Nephron progenitor cell (in vitro differentiated cells): ENCODE data around the gene CDH4.

Experiments
- DNase-seq: peaks from one replicate; pipeline ENCODE4 v3.0.0; 2021
- H3K27ac Mint-ChIP-seq: 2 replicates; pipeline ENCODE4 v1.8.0; 2021; ENCODE audit warnings: mild to moderate bottlenecking, moderate library complexity, mixed read lengths
- H3K27me3 Mint-ChIP-seq: 2 replicates; pipeline ENCODE4 v1.8.0; 2021; ENCODE audit warnings: mild to moderate bottlenecking, low read depth, mixed read lengths; ENCODE audit not compliant: poor library complexity
- H3K36me3 Mint-ChIP-seq: 2 replicates; pipeline ENCODE4 v1.8.0; 2021; ENCODE audit warnings: low read depth, mixed read lengths
- H3K4me1 Mint-ChIP-seq: 2 replicates; pipeline ENCODE4 v1.8.0; 2021; ENCODE audit warnings: mixed read lengths
- H3K4me3 Mint-ChIP-seq: 2 replicates; pipeline ENCODE4 v1.8.0; 2021; ENCODE audit warnings: mild to moderate bottlenecking, moderate library complexity, mixed read lengths
- H3K9me3 Mint-ChIP-seq: 2 replicates; pipeline ENCODE4 v1.8.0; 2021; ENCODE audit warnings: mild to moderate bottlenecking, moderate library complexity, mixed read lengths
- CTCF ChIP-seq: fragments of 200-600 bp; sonication (generic); IDR thresholded peaks from 2 replicates; pipeline ENCODE4 v1.5.0; 2021; ENCODE audit warnings: antibody characterized with exemption

The CDH4 gene

GRCh38 chr20:61880706-61881105 is 628.6 kb downstream of the CDH4 start:
- Mint-ChIP-seq H3K4me3 (no peak overlapping the region), H3K36me3 (no peaks in the 10 kb centered on the region), H3K27ac (no peak overlapping the region), H3K9me3 (no peaks in the 10 kb centered on the region), H3K27me3 (peaks cover 12% of the 10 kb centered on the region), H3K4me1 (peaks cover 25% of the 10 kb centered on the region)
- no peak for DNase-seq
- TF ChIP-seq CTCF = no peak

DNA sequence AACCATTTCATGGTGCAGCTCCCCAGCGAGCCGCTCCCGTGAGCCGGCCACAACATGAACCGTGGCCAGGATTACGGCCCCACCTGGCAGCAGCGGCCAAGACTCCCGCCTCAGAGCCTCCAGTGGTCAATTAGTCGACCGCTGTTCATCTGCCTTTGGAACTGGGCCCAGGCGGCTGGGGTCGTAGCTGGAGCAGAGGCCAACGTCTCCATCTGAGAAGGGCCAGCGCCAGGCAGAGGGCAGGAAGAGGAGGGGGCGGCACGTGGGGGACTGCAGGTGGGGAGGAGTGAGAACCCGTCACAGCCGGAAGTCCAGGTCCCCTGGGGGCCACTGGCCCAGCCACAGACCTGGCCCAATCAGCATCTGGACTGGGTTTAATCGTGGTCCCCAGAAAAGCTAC is 629.4 kb downstream of the CDH4 start:
- no peak for TF ChIP-seq CTCF
- DNase-seq = no peak
- Mint-ChIP-seq H3K4me3 (no peak overlapping the region), H3K9me3 (no peaks in the 10 kb centered on the region), H3K4me1 (peaks cover 25% of the 10 kb centered on the region), H3K36me3 (no peaks in the 10 kb centered on the region), H3K27me3 (peaks cover 12% of the 10 kb centered on the region), H3K27ac (no peak overlapping the region)

DNA sequence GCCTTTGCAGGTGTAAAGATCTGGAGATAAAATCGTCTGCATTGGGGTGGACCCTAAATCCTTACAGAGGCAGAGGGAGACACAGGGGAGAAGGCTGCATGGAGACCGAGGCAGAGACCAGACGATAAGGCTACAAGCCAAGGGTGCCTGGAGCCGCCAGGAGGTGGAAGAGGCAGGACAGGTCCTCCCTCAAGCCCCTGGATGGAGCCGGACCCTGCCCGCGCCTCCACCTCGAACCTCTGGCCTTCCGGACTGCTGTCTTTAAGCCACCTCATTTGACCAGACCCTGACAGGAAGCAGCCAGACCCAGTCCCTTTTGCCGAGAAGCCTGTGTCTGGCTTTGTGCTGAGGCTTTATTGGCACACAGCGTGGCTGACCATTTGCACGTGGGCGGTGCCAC is 629.8 kb downstream of the CDH4 start:
- H3K9me3 Mint-ChIP-seq = no peaks in the 10 kb centered on the region
- no peak overlapping the region for H3K4me3 Mint-ChIP-seq
- no peak for DNase-seq
- peaks cover 25% of the 10 kb centered on the region for H3K4me1 Mint-ChIP-seq
- H3K36me3 Mint-ChIP-seq = no peaks in the 10 kb centered on the region
- peaks cover 12% of the 10 kb centered on the region for H3K27me3 Mint-ChIP-seq
- no peak for TF ChIP-seq CTCF
- H3K27ac Mint-ChIP-seq = no peak overlapping the region

DNA sequence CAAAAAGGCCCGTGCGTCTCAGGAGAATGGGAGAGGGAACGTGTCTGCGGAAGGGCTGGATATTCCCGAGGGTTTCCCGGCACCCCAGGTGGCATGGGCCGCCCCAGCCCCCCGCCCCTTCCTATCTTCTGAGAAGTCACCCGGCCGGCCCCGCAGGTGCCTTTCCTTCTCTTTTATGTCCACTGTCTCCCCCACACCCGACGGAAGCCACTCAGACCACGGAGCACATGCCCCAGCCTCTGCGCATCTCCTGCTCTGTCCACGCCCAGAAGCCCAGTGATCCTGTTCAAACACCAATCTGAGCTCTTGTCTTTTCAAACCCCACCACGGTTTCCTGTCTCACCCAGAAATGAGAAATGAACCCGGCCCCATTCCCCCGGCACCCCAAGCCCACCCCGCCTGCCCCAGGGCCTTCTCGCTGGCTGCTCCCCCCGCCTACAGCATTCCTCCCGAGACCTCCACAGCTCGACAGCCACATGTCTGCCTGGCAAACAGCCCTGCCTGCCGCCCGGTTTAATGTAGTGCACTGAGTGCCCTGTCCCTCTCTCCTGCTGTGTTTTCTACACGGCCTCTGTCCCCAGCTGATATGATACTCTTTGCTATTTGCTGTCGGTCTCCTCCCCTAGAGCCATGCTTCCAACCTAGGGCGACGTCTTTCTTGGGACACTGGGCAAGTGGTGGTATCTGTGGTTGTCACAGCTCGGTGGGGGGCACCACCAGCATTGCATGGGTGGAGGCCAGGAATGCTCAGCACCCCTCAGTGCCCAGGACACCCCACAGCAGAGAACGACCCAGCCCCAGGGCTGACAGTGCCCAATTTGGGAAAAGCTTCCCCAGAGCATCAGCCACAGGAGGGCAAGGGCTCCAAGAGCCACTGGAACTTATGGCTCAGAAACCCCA is 630.9 kb downstream of the CDH4 start:
- Mint-ChIP-seq H3K4me1 (peaks cover 25% of the 10 kb centered on the region), H3K36me3 (no peaks in the 10 kb centered on the region), H3K9me3 (no peaks in the 10 kb centered on the region), H3K4me3 (no peak overlapping the region), H3K27me3 (peaks cover 12% of the 10 kb centered on the region), H3K27ac (no peak overlapping the region)
- DNase-seq = no peak
- TF ChIP-seq CTCF = no peak

DNA sequence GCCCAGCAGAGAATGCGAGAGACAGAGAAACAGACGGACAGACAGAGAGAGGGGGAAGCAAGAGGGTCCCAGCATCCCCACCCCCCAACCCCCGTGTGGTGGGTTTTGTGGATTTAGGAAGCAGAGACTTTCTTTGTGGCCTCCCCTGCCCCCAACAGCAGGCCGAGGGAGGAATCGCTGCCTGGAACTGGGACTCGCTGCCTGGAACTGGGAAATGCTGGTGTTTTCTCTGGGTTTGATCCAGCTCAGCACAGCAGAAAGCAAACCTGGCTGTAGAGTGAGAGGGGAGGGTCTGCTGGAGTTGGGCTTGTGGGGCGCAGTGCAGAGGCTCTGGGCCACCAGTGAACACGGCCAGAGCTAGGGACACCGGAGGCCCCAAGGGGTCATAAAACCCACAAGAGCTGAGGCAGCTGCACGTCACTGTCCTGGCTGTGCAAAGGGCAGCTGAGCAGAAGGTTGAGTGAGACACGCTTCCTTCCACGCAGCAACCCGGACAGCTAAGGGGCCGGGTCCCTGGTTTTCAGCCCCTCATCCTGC is 631.9 kb downstream of the CDH4 start:
- H3K27me3 Mint-ChIP-seq = peaks cover 9% of the 10 kb centered on the region
- peaks cover 21% of the 10 kb centered on the region for H3K4me1 Mint-ChIP-seq
- H3K27ac Mint-ChIP-seq = no peak overlapping the region
- H3K36me3 Mint-ChIP-seq = no peaks in the 10 kb centered on the region
- no peak overlapping the region for H3K4me3 Mint-ChIP-seq
- TF ChIP-seq CTCF = no peak
- no peak for DNase-seq
- no peaks in the 10 kb centered on the region for H3K9me3 Mint-ChIP-seq
